GM10266 (cell line): ENCODE data around the gene SP1.

Experiments
- DNase-seq: peaks from one replicate; pipeline ENCODE4 v3.0.0; 2012; ENCODE audit errors: extremely low spot score
- TF ChIP-seq, protein P1 (sequence below): IDR thresholded peaks from 2 replicates; pipeline ENCODE4 v1.5.1; 2012; ENCODE audit warnings: mild to moderate bottlenecking, low read depth; ENCODE audit not compliant: control insufficient read depth, insufficient read depth; ENCODE audit errors: missing control alignments

The SP1 gene

DNA sequence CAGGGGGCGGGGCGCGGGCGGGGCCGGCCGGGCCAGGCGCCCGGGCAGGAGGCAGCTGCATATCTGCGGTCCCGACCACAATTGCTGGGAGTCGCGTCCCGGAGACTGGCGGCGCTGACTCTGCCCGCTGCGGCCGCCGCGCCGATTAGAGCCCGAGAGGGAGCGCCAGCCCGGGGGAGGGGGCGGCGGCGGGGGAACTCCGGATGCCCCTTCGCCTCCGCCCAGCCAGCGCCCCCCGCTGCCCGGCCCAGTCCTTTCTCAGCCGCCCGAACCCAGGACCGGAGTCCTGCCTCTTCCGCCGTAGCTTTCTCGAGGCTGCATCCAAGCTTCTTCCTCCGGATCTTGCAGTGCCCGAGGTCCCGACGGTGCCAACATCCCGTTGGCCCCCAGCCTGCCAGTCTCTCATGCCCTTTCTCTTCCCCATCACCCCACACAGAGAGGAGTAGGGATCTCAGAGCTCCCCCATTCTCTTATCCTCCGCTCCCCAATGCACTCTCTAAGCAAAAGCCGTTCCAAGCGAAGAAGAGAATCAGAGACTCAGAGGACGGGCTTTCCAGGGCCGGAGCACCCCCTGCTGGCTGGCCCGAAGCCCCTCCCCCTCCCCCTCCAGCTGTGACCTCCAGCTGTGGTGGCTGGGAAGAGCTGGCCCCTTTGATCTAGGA lies 35.0 kb upstream of the SP1 start:
- TF ChIP-seq, protein P1, sequence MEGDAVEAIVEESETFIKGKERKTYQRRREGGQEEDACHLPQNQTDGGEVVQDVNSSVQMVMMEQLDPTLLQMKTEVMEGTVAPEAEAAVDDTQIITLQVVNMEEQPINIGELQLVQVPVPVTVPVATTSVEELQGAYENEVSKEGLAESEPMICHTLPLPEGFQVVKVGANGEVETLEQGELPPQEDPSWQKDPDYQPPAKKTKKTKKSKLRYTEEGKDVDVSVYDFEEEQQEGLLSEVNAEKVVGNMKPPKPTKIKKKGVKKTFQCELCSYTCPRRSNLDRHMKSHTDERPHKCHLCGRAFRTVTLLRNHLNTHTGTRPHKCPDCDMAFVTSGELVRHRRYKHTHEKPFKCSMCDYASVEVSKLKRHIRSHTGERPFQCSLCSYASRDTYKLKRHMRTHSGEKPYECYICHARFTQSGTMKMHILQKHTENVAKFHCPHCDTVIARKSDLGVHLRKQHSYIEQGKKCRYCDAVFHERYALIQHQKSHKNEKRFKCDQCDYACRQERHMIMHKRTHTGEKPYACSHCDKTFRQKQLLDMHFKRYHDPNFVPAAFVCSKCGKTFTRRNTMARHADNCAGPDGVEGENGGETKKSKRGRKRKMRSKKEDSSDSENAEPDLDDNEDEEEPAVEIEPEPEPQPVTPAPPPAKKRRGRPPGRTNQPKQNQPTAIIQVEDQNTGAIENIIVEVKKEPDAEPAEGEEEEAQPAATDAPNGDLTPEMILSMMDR: peak; percentile 77
- DNase-seq: peak; percentile 87

DNA sequence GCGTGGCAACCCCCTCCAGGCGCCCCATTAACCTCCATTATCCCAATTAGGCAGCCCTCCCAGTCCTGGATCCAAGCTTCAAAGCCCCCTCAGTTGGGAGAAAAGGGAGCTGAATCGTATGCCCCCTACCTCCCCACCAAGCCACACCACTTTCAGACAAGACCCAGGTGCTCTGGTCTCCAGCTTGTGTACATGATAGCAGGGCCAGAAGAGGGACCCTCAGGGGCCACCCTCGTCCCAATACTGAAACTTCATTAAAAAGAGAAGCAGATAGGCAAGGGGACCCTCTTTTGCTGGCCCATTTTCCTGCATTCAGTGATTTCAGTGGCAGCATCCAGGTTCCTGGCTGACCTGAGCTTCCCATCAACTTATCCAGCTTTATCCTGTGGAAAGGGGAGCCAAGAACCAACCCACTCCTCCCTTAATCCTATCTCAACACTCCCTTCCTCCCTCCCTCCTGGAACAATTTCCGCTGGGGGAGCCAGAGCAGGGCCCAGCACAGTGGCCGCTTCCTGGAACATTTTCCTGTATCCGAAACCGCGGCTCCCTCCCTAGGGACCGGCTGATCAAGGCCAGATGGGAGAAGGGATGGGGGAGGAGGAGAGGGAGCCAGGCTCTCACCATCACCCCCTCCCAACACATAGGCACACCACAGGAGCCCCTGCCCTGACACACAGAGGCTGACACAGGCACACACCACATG lies 34.3 kb upstream of the SP1 start:
- TF ChIP-seq, protein P1: no peak
- no peak for DNase-seq

DNA sequence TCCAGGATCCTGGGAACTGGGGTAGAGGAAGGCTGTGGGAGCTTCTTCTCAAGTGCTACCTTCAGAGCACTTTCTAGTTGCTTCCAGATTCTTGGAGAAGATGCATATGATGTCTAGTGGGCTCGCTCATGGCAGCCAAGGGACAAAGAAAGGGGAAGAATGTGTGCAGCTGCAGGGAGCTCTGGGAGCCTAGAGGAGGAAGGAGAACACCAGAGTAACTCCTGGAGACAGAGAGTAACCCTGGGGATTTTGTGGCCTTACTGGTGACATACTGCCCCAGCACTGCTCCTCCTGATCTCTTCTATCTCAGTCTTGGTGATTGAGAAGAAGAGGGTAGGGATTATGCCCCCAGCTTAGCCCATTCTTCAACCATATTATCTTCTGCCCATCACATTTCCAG lies 33.5 kb upstream of the SP1 start:
- TF ChIP-seq, protein P1: no peak
- DNase-seq: no peak

DNA sequence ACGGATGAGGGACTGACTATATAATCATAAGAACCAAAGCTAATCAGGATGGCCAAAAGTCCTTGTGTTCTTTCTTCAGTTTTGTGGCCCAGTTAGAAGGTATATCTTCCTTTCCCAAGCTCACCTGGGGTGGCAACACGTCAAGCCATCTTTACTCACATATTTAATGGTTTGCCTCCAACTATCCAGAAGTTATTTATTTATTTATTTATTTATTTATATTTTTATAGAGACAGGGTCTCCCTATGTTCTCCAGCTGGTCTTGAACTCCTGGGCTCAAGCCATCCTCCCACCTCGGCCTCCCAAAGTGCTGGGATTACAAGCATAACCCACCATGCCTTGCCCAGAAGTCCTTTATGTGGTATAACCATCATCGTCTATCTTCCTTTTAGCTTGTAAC lies 32.1 kb upstream of the SP1 start:
- TF ChIP-seq, protein P1: no peak
- DNase-seq: no peak

DNA sequence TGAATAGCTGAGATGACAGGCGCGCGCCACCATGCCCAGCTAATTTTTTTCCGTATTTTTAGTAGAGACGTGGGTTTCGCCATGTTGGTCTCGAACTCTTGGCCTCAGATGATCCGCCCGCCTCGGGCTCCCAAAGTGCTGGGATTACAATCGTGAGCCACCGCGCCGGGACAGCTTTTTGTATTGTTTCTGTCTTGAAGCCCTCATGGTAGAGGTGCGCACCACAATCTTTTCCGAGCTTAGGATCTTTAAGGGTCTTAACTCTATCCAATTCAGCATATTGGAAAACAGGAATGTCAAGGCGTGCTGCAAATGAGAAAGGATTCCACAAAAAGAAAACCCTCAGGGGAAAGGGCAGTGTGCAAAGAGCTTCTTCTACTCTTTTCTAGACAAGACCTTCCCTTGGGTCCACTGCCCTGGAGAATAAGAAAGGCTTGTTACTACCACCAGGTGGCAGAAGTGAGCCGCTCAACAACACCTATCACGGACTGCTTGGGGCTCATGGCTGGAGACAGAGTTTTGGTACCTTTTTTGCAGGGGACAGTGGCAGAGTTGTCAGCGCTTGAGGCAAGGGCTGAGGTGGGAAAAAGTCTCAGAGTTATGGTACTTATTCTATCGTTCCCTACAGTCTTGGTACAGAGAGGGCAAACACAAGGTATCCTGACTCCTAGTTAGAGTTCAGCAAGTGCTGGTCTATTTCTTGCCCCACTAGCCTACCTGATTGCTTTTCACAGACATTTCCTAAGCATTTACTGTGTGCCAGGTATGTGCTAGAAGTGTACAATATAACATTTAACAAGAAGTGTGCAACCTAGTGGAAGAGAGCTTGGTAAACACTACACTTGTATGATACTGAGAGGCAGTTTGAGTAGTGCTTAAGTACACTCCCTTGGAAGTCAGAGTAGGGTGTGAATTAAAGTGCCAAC lies 27.4 kb upstream of the SP1 start:
- TF ChIP-seq, protein P1: peak; percentile 85
- DNase-seq: peak; percentile 77

DNA sequence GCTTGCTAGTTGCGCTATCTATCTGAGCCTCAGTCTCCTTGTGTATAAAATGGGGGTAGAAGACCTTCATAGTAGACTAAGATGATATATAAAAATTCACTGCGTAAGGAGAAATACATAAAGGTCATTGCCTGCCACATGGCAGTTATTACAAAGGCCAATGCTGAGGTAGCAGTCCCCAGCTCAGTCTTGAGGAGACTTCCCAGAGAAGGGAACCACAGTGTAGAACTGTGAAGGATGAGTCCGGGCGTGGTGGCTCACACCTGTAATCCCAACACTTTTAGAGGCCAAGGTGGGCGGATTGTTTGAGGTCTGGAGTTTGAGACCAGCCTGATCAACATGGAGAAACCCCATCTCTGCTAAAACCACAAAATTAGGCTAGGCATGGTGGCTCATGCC lies 26.7 kb upstream of the SP1 start:
- DNase-seq: no peak
- TF ChIP-seq, protein P1: no peak
